DMS 273 (cell line): ENCODE results near the gene MAD2L1BP.
"Not testable (repeated sequence)": the region's sequence is repeated elsewhere in the genome, so short reads cannot be mapped to it uniquely, and the experiment has no call there.

Experiments
- DNase-seq: peaks from one replicate; lab custom pipeline; 2025; ENCODE audit not compliant: unreplicated experiment; lab: John Stamatoyannopoulos, UW

MAD2L1BP gene

GRCh38 chr6:43625393-43625992 is 10.1 kb upstream of the MAD2L1BP start:
- no peak for DNase-seq

- DNase-seq, result peak; percentile 53
These were observed 8.4 kb upstream of the MAD2L1BP start for GRCh38 chr6:43627008-43627825.

GRCh38 chr6:43628393-43629103 is 7.1 kb upstream of the MAD2L1BP start:
- peak; percentile 74 for DNase-seq

GRCh38 chr6:43629104-43629504 is 6.5 kb upstream of the MAD2L1BP start, which contains the start of gene GTPBP2:
Gene GTPBP2, minus strand, starts transcription at chr6:43629264. Its CDS starts 102 bp downstream, at chr6:43629162.
- peak; percentile 100 for DNase-seq

GRCh38 chr6:43629505-43630300 is 5.9 kb upstream of the MAD2L1BP start:
- DNase-seq, result peak; percentile 99

GRCh38 chr6:43630980-43631619 is 4.5 kb upstream of the MAD2L1BP start:
- DNase-seq, result no peak

- not testable (repeated sequence) for DNase-seq
These were observed 2.6 kb upstream of the MAD2L1BP start for GRCh38 chr6:43633002-43633401.

- peak; percentile 93 for DNase-seq
These were observed 837 bp upstream of the MAD2L1BP start for GRCh38 chr6:43634702-43635303.

GRCh38 chr6:43636308-43636659 is 644 bp downstream of the MAD2L1BP start:
- DNase-seq, result peak; percentile 60

GRCh38 chr6:43639984-43640800 is 4.6 kb downstream of the MAD2L1BP start:
- DNase-seq, result no peak

- DNase-seq, result no peak
These were observed 9.4 kb downstream of the MAD2L1BP start, which contains the start of gene RSPH9 for GRCh38 chr6:43644940-43645612. Gene RSPH9, plus strand, starts transcription at chr6:43645036. Its CDS starts 63 bp downstream, at chr6:43645099.

GRCh38 chr6:43645613-43645964 is 9.9 kb downstream of the MAD2L1BP start:
- no peak for DNase-seq

- no peak for DNase-seq
These were observed 12.0 kb downstream of the MAD2L1BP start for GRCh38 chr6:43647613-43648012.

GRCh38 chr6:43648248-43648647 is 12.6 kb downstream of the MAD2L1BP start:
- DNase-seq, result no peak

- DNase-seq, result not testable (repeated sequence)
These were observed 17.2 kb downstream of the MAD2L1BP start for GRCh38 chr6:43652822-43653221.

- DNase-seq, result no peak
These were observed 21.7 kb downstream of the MAD2L1BP start for GRCh38 chr6:43657221-43657802.

- no peak for DNase-seq
These were observed 22.5 kb downstream of the MAD2L1BP start for GRCh38 chr6:43658161-43658560.

GRCh38 chr6:43662948-43663347 is 27.3 kb downstream of the MAD2L1BP start:
- DNase-seq, result not testable (repeated sequence)
